Transverse colon (tissue), 3 donors: ENCODE data around the gene VEGFA.

Source experiments
- POLR2A ChIP-seq: fragments of 450-650 bp; IDR thresholded peaks from one replicate; pipeline ENCODE4 v1.6.1; 2016; ENCODE audit warnings: antibody characterized with exemption, mild to moderate bottlenecking, moderate library complexity
- POLR2AphosphoS5 ChIP-seq, 3 donors: sonication (generic); formaldehyde crosslinking; IDR thresholded peaks; one replicate each; pipeline ENCODE4 v1.6.1; 2016; ENCODE audit warnings: antibody characterized with exemption in 3 of 3

DNA sequence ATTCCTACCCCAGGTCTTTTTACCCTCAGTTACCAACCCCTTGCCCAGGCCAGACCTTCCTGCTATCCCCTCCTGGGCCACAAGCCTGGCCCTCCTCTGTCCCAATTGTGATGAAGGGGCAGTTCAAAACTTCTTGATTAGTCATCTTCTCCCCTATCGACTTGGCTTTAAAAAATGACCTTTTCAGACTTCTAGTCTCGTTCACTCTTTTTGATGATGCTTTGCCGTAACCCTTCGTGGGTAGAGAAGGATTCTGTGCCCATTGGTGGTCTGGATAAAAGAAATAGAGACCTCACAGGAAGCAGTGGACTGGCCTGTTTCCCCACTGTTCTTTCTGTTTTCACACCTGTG is 5.5 kb downstream of the VEGFA start:
- TF ChIP-seq POLR2AphosphoS5 (IDR thresholded peaks at IDR 0.05): no peak
- TF ChIP-seq POLR2A: no peak
